Activated naive CD8-positive, alpha-beta T cell (primary cell): ENCODE measurements around the gene ZFPL1.

Source experiments
- H3K27ac Mint-ChIP-seq: one replicate; pipeline ENCODE4 v1.8.0; 2021; ENCODE audit warnings: mixed read lengths
- H3K27me3 Mint-ChIP-seq: one replicate; pipeline ENCODE4 v1.8.0; 2021; ENCODE audit warnings: mixed read lengths
- H3K36me3 Mint-ChIP-seq: one replicate; pipeline ENCODE4 v1.8.0; 2021; ENCODE audit warnings: mixed read lengths
- H3K4me1 Mint-ChIP-seq: one replicate; pipeline ENCODE4 v1.8.0; 2021; ENCODE audit warnings: low read depth, mixed read lengths
- H3K4me3 Mint-ChIP-seq: one replicate; pipeline ENCODE4 v1.8.0; 2021; ENCODE audit warnings: mild to moderate bottlenecking, mixed read lengths
- H3K9me3 Mint-ChIP-seq: one replicate; pipeline ENCODE4 v1.8.0; 2021; ENCODE audit warnings: low read depth, mixed read lengths

The ZFPL1 gene

DNA sequence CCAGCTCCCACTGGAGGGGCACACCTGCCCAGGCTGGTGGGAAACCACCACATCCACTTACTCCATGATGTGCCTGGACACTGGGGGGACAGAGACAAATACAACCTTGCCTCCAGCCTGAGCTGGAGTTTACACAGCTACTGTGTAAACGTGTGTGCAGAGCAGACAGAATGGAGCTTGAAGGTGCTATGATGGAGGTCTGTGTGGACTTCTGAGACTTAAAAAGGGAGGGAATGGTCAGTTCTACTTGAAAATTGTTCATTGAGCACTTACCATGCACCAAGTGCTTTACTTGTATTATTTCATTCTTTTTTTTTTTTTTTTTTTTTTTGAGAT lies 11.4 kb upstream of the ZFPL1 start:
- H3K9me3 Mint-ChIP-seq = no peaks in the 10 kb centered on the region
- no peaks in the 10 kb centered on the region for H3K36me3 Mint-ChIP-seq
- H3K27ac Mint-ChIP-seq = no peak overlapping the region
- no peaks in the 10 kb centered on the region for H3K27me3 Mint-ChIP-seq
- H3K4me1 Mint-ChIP-seq = no peaks in the 10 kb centered on the region
- H3K4me3 Mint-ChIP-seq = no peak overlapping the region

DNA sequence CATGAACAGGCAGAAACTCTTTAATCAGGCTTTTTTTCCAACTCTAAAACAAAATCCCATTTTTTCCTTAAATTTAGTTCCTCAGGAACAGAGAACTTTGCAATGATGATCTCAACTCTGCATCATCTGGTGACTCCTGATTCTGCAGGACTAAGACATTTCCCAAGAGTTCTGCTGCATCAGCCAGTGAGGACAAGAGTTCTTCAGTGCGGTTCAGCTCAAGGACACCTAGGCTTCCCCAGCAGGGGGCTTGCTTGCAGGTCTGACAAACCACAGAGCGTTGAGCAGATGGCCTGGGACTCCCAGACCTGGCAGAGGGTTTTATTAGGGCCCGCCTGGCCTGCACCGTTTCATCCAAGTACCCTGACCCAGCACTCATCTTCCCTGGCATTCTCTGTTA lies 6.6 kb upstream of the ZFPL1 start:
- no peak overlapping the region for H3K4me3 Mint-ChIP-seq
- H3K4me1 Mint-ChIP-seq = peaks cover 8% of the 10 kb centered on the region
- no peaks in the 10 kb centered on the region for H3K36me3 Mint-ChIP-seq

GRCh38 chr11:65078151-65078550 lies 5.9 kb upstream of the ZFPL1 start:
- Mint-ChIP-seq H3K4me3 (no peak overlapping the region), H3K27me3 (no peaks in the 10 kb centered on the region), H3K9me3 (no peaks in the 10 kb centered on the region), H3K4me1 (peaks cover 8% of the 10 kb centered on the region), H3K27ac (no peak overlapping the region), H3K36me3 (no peaks in the 10 kb centered on the region)

More for the DNA sequence above, 6.6 kb upstream of the ZFPL1 start:
- Mint-ChIP-seq H3K9me3 (no peaks in the 10 kb centered on the region), H3K27me3 (no peaks in the 10 kb centered on the region), H3K27ac (no peak overlapping the region)

GRCh38 chr11:65078786-65079342 lies 5.2 kb upstream of the ZFPL1 start:
- Mint-ChIP-seq H3K27me3 (no peaks in the 10 kb centered on the region), H3K27ac (no peak overlapping the region), H3K9me3 (no peaks in the 10 kb centered on the region), H3K4me1 (peaks cover 11% of the 10 kb centered on the region), H3K4me3 (no peak overlapping the region), H3K36me3 (no peaks in the 10 kb centered on the region)

- Mint-ChIP-seq H3K27me3 (no peaks in the 10 kb centered on the region), H3K4me1 (peaks cover 20% of the 10 kb centered on the region), H3K4me3 (peak overlapping the region; percentile 94), H3K9me3 (no peaks in the 10 kb centered on the region), H3K36me3 (peaks cover 2% of the 10 kb centered on the region), H3K27ac (peak overlapping the region; percentile 94)
These were observed 738 bp upstream of the ZFPL1 start for GRCh38 chr11:65083134-65083833.

GRCh38 chr11:65084598-65085375 lies 765 bp downstream of the ZFPL1 start:
- Mint-ChIP-seq H3K9me3 (no peaks in the 10 kb centered on the region), H3K4me1 (peaks cover 16% of the 10 kb centered on the region), H3K4me3 (peak overlapping the region; percentile 94), H3K36me3 (peaks cover 2% of the 10 kb centered on the region), H3K27ac (peak overlapping the region; percentile 94), H3K27me3 (no peaks in the 10 kb centered on the region)

DNA sequence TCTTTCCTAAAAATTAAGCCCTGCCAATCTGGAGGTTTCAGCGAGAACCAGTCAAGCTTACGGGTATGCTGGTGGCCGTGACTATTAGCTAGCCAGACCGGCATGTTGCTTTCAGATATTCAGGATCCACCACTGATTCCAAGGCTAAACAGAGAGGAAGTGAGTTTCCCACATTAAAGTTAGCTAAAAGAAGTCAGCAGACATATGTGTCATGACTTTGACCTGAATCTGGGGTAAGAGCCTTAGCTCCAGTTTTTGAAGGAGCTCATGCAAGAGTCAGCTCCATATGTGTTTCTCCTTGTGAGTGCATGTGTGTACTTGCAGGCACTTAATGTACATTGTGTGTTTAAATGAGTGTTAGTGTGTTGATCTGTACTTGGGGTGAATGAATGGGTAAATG lies 1.4 kb downstream of the ZFPL1 start:
- H3K27ac Mint-ChIP-seq = peak overlapping the region; percentile 25
- H3K9me3 Mint-ChIP-seq = no peaks in the 10 kb centered on the region
- peaks cover 2% of the 10 kb centered on the region for H3K36me3 Mint-ChIP-seq
- H3K4me3 Mint-ChIP-seq = peak overlapping the region; percentile 94
- H3K27me3 Mint-ChIP-seq = no peaks in the 10 kb centered on the region
- peaks cover 16% of the 10 kb centered on the region for H3K4me1 Mint-ChIP-seq

GRCh38 chr11:65086809-65087208 lies 2.8 kb downstream of the ZFPL1 start:
- Mint-ChIP-seq H3K4me3 (no peak overlapping the region), H3K9me3 (no peaks in the 10 kb centered on the region), H3K4me1 (peaks cover 16% of the 10 kb centered on the region), H3K36me3 (peaks cover 2% of the 10 kb centered on the region), H3K27me3 (no peaks in the 10 kb centered on the region), H3K27ac (no peak overlapping the region)

- peaks cover 16% of the 10 kb centered on the region for H3K4me1 Mint-ChIP-seq
- no peaks in the 10 kb centered on the region for H3K27me3 Mint-ChIP-seq
- no peaks in the 10 kb centered on the region for H3K9me3 Mint-ChIP-seq
- H3K4me3 Mint-ChIP-seq = no peak overlapping the region
- H3K36me3 Mint-ChIP-seq = peaks cover 2% of the 10 kb centered on the region
- no peak overlapping the region for H3K27ac Mint-ChIP-seq
These were observed 3.2 kb downstream of the ZFPL1 start for GRCh38 chr11:65087216-65087615.

DNA sequence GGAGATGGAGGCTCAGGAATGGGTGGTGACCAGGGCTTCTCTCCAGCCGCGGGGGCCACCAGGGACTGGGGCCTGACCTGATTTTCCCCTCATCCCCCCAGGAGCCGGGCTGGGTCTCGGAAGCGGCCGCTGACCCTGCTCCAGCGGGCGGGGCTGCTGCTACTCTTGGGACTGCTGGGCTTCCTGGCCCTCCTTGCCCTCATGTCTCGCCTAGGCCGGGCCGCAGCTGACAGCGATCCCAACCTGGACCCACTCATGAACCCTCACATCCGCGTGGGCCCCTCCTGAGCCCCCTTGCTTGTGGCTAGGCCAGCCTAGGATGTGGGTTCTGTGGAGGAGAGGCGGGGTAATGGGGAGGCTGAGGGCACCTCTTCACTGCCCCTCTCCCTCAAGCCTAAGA lies 3.8 kb downstream of the ZFPL1 start:
- H3K9me3 Mint-ChIP-seq = no peaks in the 10 kb centered on the region
- peaks cover 2% of the 10 kb centered on the region for H3K36me3 Mint-ChIP-seq
- no peaks in the 10 kb centered on the region for H3K27me3 Mint-ChIP-seq
- peaks cover 16% of the 10 kb centered on the region for H3K4me1 Mint-ChIP-seq
- H3K27ac Mint-ChIP-seq = no peak overlapping the region
- H3K4me3 Mint-ChIP-seq = no peak overlapping the region

DNA sequence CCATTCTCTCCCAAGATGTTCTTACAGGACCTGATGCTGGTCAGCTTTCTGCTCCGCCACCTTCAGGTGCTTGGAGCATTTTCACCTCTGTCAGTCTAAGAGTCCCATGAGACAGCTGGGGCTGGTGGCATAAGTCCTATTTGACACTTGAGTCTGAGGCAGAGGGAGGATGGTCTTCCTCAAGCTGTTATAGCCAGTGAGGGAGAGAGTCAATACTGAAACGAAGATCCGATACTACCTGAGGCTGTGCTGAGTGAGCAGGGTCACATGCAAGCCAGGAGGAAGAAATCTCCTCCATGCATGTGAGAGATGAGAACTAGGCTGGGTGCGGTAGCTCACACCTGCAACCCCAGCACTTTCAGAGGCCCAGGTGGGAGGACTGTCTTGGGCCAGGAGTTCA lies 5.6 kb downstream of the ZFPL1 start:
- H3K4me1 Mint-ChIP-seq = peaks cover 11% of the 10 kb centered on the region
- no peak overlapping the region for H3K27ac Mint-ChIP-seq
- no peak overlapping the region for H3K4me3 Mint-ChIP-seq
- H3K9me3 Mint-ChIP-seq = no peaks in the 10 kb centered on the region
- peaks cover 2% of the 10 kb centered on the region for H3K36me3 Mint-ChIP-seq
- no peaks in the 10 kb centered on the region for H3K27me3 Mint-ChIP-seq

DNA sequence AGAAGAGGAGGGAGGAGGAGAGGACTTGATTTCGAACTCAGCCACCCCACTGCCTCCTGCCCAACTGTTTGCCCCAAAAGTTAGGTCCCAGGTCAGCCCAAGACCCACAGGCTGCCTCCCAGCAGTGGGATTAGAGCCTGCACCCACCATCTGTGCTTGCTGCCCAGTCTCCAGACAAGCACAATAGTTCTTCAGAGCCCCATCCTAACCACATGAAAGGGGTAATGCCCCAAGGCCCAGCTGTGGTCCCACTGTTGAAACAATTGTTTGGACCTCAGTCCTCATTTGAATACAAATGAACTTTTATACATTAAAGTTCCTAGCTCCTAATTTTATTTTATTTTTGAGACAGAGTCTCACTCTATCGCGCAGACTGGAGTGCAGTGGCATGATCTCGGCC lies 6.6 kb downstream of the ZFPL1 start:
- peaks cover 3% of the 10 kb centered on the region for H3K4me1 Mint-ChIP-seq
- H3K4me3 Mint-ChIP-seq = no peak overlapping the region
- no peaks in the 10 kb centered on the region for H3K27me3 Mint-ChIP-seq
- H3K36me3 Mint-ChIP-seq = peaks cover 2% of the 10 kb centered on the region
- no peaks in the 10 kb centered on the region for H3K9me3 Mint-ChIP-seq
- H3K27ac Mint-ChIP-seq = no peak overlapping the region

DNA sequence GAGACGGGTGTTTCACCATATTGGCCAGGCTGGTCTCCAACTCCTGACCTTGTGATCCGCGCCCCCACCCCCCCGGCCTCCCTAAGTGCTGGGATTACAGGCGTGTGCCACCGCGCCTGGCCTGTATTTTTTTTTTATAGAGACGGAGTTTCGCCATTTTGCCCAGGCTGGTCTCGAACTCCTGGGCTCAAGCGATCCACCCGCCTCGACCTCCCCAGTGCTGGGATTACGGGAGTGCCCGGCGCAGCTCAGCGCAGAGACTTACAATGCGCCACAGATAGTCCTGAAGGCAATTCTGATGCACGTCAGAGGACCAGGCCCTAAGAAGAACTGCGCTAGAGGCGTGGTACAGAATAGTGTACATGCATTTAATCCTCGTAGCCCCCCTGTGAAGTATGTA lies 11.4 kb downstream of the ZFPL1 start:
- Mint-ChIP-seq H3K27ac (peak overlapping the region; percentile 95), H3K27me3 (no peaks in the 10 kb centered on the region), H3K4me1 (peaks cover 16% of the 10 kb centered on the region), H3K4me3 (peak overlapping the region; percentile 93), H3K9me3 (no peaks in the 10 kb centered on the region), H3K36me3 (peaks cover 2% of the 10 kb centered on the region)

- Mint-ChIP-seq H3K27me3 (no peaks in the 10 kb centered on the region), H3K4me3 (peak within 1 kb of the TSS; percentile 93), H3K9me3 (no peaks in the 10 kb centered on the region), H3K4me1 (peaks cover 16% of the 10 kb centered on the region), H3K27ac (peak within 1 kb of the TSS; percentile 95), H3K36me3 (peaks cover 2% of the 10 kb centered on the region)
These were observed 12.2 kb downstream of the ZFPL1 start, which contains the start of gene VPS51 for GRCh38 chr11:65095974-65096806. Gene VPS51 (plus strand): TSS chr11:65096214. CDS start chr11:65096251, 37 bp downstream.

DNA sequence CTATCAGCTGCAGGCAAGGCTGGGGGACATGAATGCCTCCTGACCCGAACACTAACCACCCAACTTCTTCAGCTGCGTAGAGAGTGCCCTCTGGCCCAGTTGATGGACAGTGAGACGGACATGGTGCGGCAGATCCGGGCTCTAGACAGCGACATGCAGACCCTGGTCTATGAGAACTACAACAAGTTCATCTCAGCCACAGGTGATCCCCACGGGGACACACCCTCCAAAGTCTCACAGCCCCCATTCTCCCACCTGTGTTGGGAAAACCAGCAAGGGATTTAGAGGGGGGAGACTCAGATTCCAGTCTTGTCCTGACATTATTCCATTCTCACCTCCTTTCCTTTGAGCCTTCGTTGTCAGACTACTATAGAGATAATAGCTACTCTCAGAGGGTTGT lies 12.9 kb downstream of the ZFPL1 start:
- Mint-ChIP-seq H3K9me3 (no peaks in the 10 kb centered on the region), H3K4me3 (peak overlapping the region; percentile 93), H3K36me3 (peaks cover 2% of the 10 kb centered on the region), H3K27ac (no peak overlapping the region), H3K27me3 (no peaks in the 10 kb centered on the region), H3K4me1 (peaks cover 16% of the 10 kb centered on the region)
